Caco-2 (cell line): ENCODE data around the gene CST7. TPM values are rescaled to one million over a fixed set of nuclear protein-coding genes. Genes with fewer than 3 reads are reported as not detected.

Source experiments
- BruUV-seq: library from RNA; stranded (reverse); fragments of 400-500 nt; replicated peaks from 2 replicates; lab custom pipeline; 2021; lab: Mats Ljungman, UMichigan
- CTCF ChIA-PET: fragments of 300-600 bp; sonication (Branson Sonifier 250); formaldehyde crosslinking; loops from one replicate; lab custom pipeline; 2022; ENCODE audit warnings: antibody characterized with exemption; lab: Charles Lee
- POLR2A ChIA-PET: fragments of 300-600 bp; sonication (Branson Sonifier 250); formaldehyde crosslinking; loops from one replicate; lab custom pipeline; 2022; ENCODE audit warnings: antibody characterized with exemption; lab: Charles Lee
- DNase-seq, 2 experiments: peaks; one replicate each; pipeline versions ENCODE4 v3.0.0 to v3.0.0-alpha.2; 2020 to 2022
- H3K27me3 ChIP-seq: replicated peaks from 2 replicates; pipeline ENCODE4 v1.6.0; 2011; ENCODE audit warnings: low read length; ENCODE audit not compliant: control insufficient read depth, insufficient read depth
- H3K36me3 ChIP-seq: 2 replicates; pipeline ENCODE4 v1.5.1; 2011; ENCODE audit warnings: low read length; ENCODE audit not compliant: control insufficient read depth, insufficient read depth
- H3K4me1 ChIP-seq: fragments of 250-450 bp; sonication (Bioruptor Pico); 2 replicates; pipeline ENCODE4 v1.5.1; 2020; ENCODE audit warnings: mild to moderate bottlenecking
- H3K4me3 ChIP-seq: 2 replicates; pipeline ENCODE4 v1.5.1; 2011; ENCODE audit warnings: low read depth, mild to moderate bottlenecking, control low read depth, low read length
- H3K9me3 ChIP-seq: fragments of 250-450 bp; sonication (Bioruptor Pico); 2 replicates; pipeline ENCODE4 v1.5.1; 2020; ENCODE audit warnings: mild to moderate bottlenecking, moderate library complexity
- H3K27ac Mint-ChIP-seq: one replicate; pipeline ENCODE4 v1.8.0; 2022; ENCODE audit warnings: mixed read lengths; ENCODE audit not compliant: unreplicated experiment
- H3K27me3 Mint-ChIP-seq: one replicate; pipeline ENCODE4 v1.8.0; 2022; ENCODE audit warnings: mixed read lengths; ENCODE audit not compliant: insufficient read depth, unreplicated experiment
- H3K36me3 Mint-ChIP-seq: one replicate; pipeline ENCODE4 v1.8.0; 2022; ENCODE audit warnings: mild to moderate bottlenecking, mixed read lengths; ENCODE audit not compliant: insufficient read depth, unreplicated experiment
- H3K4me1 Mint-ChIP-seq: one replicate; pipeline ENCODE4 v1.8.0; 2022; ENCODE audit warnings: low read depth, mixed read lengths; ENCODE audit not compliant: unreplicated experiment
- H3K4me3 Mint-ChIP-seq: one replicate; pipeline ENCODE4 v1.8.0; 2022; ENCODE audit warnings: mild to moderate bottlenecking, moderate library complexity, mixed read lengths; ENCODE audit not compliant: unreplicated experiment
- H3K9me3 Mint-ChIP-seq: one replicate; pipeline ENCODE4 v1.8.0; 2022; ENCODE audit warnings: mixed read lengths; ENCODE audit not compliant: unreplicated experiment
- CTCF ChIP-seq, 2 experiments: fragments of 200-600 bp in 1 of 2; IDR thresholded peaks; 1 replicate in 1 of 2; 2 replicates in 1 of 2; pipeline versions ENCODE4 v1.5.1 to v1.8.0; 2011 to 2022; ENCODE audit warnings: antibody characterized with exemption in 1 of 2, control low read depth in 1 of 2, inconsistent platforms in 1 of 2, low read depth in 1 of 2, low read length in 1 of 2, mild to moderate bottlenecking in 1 of 2, moderate library complexity in 1 of 2; ENCODE audit not compliant: insufficient read depth in 1 of 2, severe bottlenecking in 1 of 2, unreplicated experiment in 1 of 2
- intact Hi-C: fragments of 100-400 bp; cut with micrococcal nuclease; formaldehyde crosslinking; loops from one replicate; pipeline ENCODE4 v1.10.0; 2022; ENCODE audit not compliant: unreplicated experiment
- total RNA-seq: library from RNA; stranded (reverse); gene quantifications from 2 replicates; pipeline ENCODE4 v1.2.3, GENCODE V29; 2022

CST7 gene
- total RNA-seq, 1 experiment from 2014 or later: not detected

- Mint-ChIP-seq H3K27ac (no peak overlapping the region), H3K4me3 (no peak overlapping the region), H3K36me3 (peaks cover 12% of the 10 kb centered on the region), H3K4me1 (peaks cover 19% of the 10 kb centered on the region), H3K9me3 (no peaks in the 10 kb centered on the region), H3K27me3 (no peaks in the 10 kb centered on the region)
- H3K27me3 ChIP-seq: no peaks in the 10 kb centered on the region
- H3K36me3 ChIP-seq: no peaks in the 10 kb centered on the region
- no peak for TF ChIP-seq CTCF (IDR thresholded peaks at IDR 0.05; ENCODE audit: insufficient read depth in 1 of 2, low read depth in 1 of 2, low read length in 1 of 2, severe bottlenecking in 1 of 2, unreplicated experiment in 1 of 2)
- no peak for DNase-seq
- no TSS peak for BruUV-seq
- POLR2A ChIA-PET: interaction anchor here (0.5 kb wide), 1 partner anchor 65 kb away, joined by 3 read pairs; no protein-coding TSS in a partner anchor
- intact Hi-C loops: loop anchor here (10.0 kb wide), 1 partner anchor 408 kb away; the partner anchor contains the start of gene GINS1
- H3K4me3 ChIP-seq: no peak overlapping the region
- no peaks in the 10 kb centered on the region for H3K9me3 ChIP-seq
- peaks cover 23% of the 10 kb centered on the region for H3K4me1 ChIP-seq
- CTCF ChIA-PET: interaction anchor here (1.7 to 4.3 kb wide), 2 partner anchors 63 to 69 kb away, joined by 4 to 44 read pairs; no protein-coding TSS in a partner anchor
These were observed 47.6 kb downstream of the CST7 start for GRCh38 chr20:24996449-24997377.

GRCh38 chr20:24998121-24998520 lies 49.1 kb downstream of the CST7 start:
- H3K27me3 ChIP-seq: no peaks in the 10 kb centered on the region
- no peaks in the 10 kb centered on the region for H3K9me3 ChIP-seq
- Mint-ChIP-seq H3K27ac (no peak overlapping the region), H3K4me1 (peaks cover 19% of the 10 kb centered on the region), H3K27me3 (no peaks in the 10 kb centered on the region), H3K36me3 (peaks cover 7% of the 10 kb centered on the region), H3K9me3 (peaks cover 7% of the 10 kb centered on the region), H3K4me3 (no peak overlapping the region)
- POLR2A ChIA-PET: no interaction called here
- no peak for TF ChIP-seq CTCF (IDR thresholded peaks at IDR 0.05; ENCODE audit: insufficient read depth in 1 of 2, low read depth in 1 of 2, low read length in 1 of 2, severe bottlenecking in 1 of 2, unreplicated experiment in 1 of 2)
- CTCF ChIA-PET: interaction anchor here (2.1 kb wide), 1 partner anchor 67 kb away, joined by 9 read pairs; no protein-coding TSS in a partner anchor
- H3K4me1 ChIP-seq: peaks cover 21% of the 10 kb centered on the region
- intact Hi-C loops: loop anchor here (10.0 kb wide), 1 partner anchor 407 kb away; the partner anchor contains the start of gene GINS1
- BruUV-seq: no TSS peak
- H3K36me3 ChIP-seq: no peaks in the 10 kb centered on the region
- no peak for DNase-seq
- H3K4me3 ChIP-seq: no peak overlapping the region

- ChIA-PET POLR2A (no interaction called here), CTCF (interaction anchor here (1.4 to 2.1 kb wide), 2 partner anchors 67 to 68 kb away, joined by 3 to 9 read pairs; no protein-coding TSS in a partner anchor)
- no peak for TF ChIP-seq CTCF (IDR thresholded peaks at IDR 0.05; ENCODE audit: insufficient read depth in 1 of 2, low read depth in 1 of 2, low read length in 1 of 2, severe bottlenecking in 1 of 2, unreplicated experiment in 1 of 2)
- peaks cover 12% of the 10 kb centered on the region for H3K4me1 Mint-ChIP-seq
- no peak for DNase-seq
- Histone ChIP-seq H3K36me3 (no peaks in the 10 kb centered on the region), H3K4me1 (peaks cover 15% of the 10 kb centered on the region), H3K4me3 (no peak overlapping the region), H3K27me3 (no peaks in the 10 kb centered on the region), H3K9me3 (no peaks in the 10 kb centered on the region)
- intact Hi-C loops: loop anchor here (10.0 kb wide), 1 partner anchor 406 kb away; the partner anchor contains the start of gene GINS1
- BruUV-seq: no TSS peak
- H3K36me3 Mint-ChIP-seq: peaks cover 7% of the 10 kb centered on the region
- H3K27me3 Mint-ChIP-seq: no peaks in the 10 kb centered on the region
- no peak overlapping the region for H3K4me3 Mint-ChIP-seq
- H3K9me3 Mint-ChIP-seq: peaks cover 14% of the 10 kb centered on the region
- no peak overlapping the region for H3K27ac Mint-ChIP-seq
These were observed 49.8 kb downstream of the CST7 start for GRCh38 chr20:24998631-24999445.
